HepG2 (cell line): ENCODE results near the gene IKZF2.

Experiments
- GABPA ChIP-seq, 2 experiments: IDR thresholded peaks; 2 replicates each; pipeline ENCODE4 v1.6.1; 2011 to 2016; ENCODE audit warnings: low read depth in 2 of 2, low read length in 1 of 2, missing biosample characterization in 1 of 2, missing genetic modification characterization in 1 of 2
- HBP1 ChIP-seq: IDR thresholded peaks from 2 replicates; pipeline ENCODE4 v1.6.1; 2016; ENCODE audit warnings: low read depth, control low read depth
- ZNF563 ChIP-seq: sonication (generic); formaldehyde crosslinking; IDR thresholded peaks from 2 replicates; pipeline ENCODE4 v1.8.0; 2022; ENCODE audit warnings: mild to moderate bottlenecking, moderate library complexity, missing genetic modification reagents
- ZNF788 ChIP-seq: sonication (generic); formaldehyde crosslinking; IDR thresholded peaks from 2 replicates; pipeline ENCODE4 v1.5.0; 2020; ENCODE audit warnings: mild to moderate bottlenecking, missing genetic modification reagents, borderline replicate concordance

GRCh38 chr2:213161759-213162515, 10.5 kb upstream of the IKZF2 start:
- TF ChIP-seq ZNF563 (CRISPR knock-in tag) = no peak
- TF ChIP-seq GABPA (IDR thresholded peaks at IDR 0.05; ENCODE audit: low read depth, low read length) = no peak
- no peak for TF ChIP-seq GABPA (CRISPR knock-in tag; IDR thresholded peaks at IDR 0.05; ENCODE audit: low read depth)
- TF ChIP-seq HBP1 (CRISPR knock-in tag) = no peak
- TF ChIP-seq ZNF788 (CRISPR knock-in tag) = no peak
